Left lung (tissue), 10 donors: ENCODE data around the gene CENPP. TPM values are rescaled to one million over a fixed set of nuclear protein-coding genes. Genes with fewer than 3 reads are reported as not detected.
A peak's percentile ranks its signal among the peaks of the same experiment; 100 is the strongest.

Experiments
- ATAC-seq: fragments of 200-7000 bp; cut with Tn5 transposase; one replicate; pipeline ENCODE4 v1.9.1; 2020; ENCODE audit warnings: moderate library complexity
- DNase-seq, 4 donors: peaks; one replicate each; pipeline ENCODE4 v3.0.0-alpha.2; 2013 to 2020
- H3K27ac ChIP-seq, 2 donors: fragments of 200-600 bp; sonication (generic) in 1 of 2; one replicate each; pipeline versions ENCODE4 v1.5.0 to v1.8.0; 2020 to 2021
- H3K27me3 ChIP-seq, 2 donors: fragments of 200-600 bp; sonication (generic) in 1 of 2; one replicate each; pipeline versions ENCODE4 v1.5.0 to v1.8.0; 2020 to 2021
- H3K36me3 ChIP-seq, 2 donors: fragments of 200-600 bp; sonication (generic) in 1 of 2; one replicate each; pipeline versions ENCODE4 v1.5.0 to v1.8.0; 2020 to 2021
- H3K4me1 ChIP-seq, 2 donors: fragments of 200-600 bp; one replicate each; pipeline ENCODE4 v1.8.0; 2021
- H3K4me3 ChIP-seq, 2 donors: fragments of 200-600 bp; sonication (generic) in 1 of 2; one replicate each; pipeline versions ENCODE4 v1.5.0 to v1.8.0; 2020 to 2021; ENCODE audit warnings: mild to moderate bottlenecking in 1 of 2
- H3K9me3 ChIP-seq, 2 donors: fragments of 200-600 bp; sonication (generic) in 1 of 2; one replicate each; pipeline versions ENCODE4 v1.5.0 to v1.8.0; 2020 to 2021
- intact Hi-C, 2 donors: fragments of 100-400 bp; cut with DNase I; formaldehyde crosslinking; loops; one replicate each; pipeline versions ENCODE4 v1.11.2 to v1.14.2; 2022
- polyA plus RNA-seq, 6 donors: library from polyadenylated mRNA; unstranded; fragments of 120-200 nt; gene quantifications; one replicate each; pipeline ENCODE4 v1.2.1, GENCODE V29; 2013; ENCODE audit not compliant: insufficient read length in 6 of 6
- total RNA-seq, 2 donors: library from RNA; stranded (reverse); fragmentation: NEBNext Ultra II Directional; extraction: Animal tissue kit (Norgen Biotek cat#: 25700); gene quantifications; one replicate each; pipeline ENCODE4 v1.2.1, GENCODE V29; 2021
- TF ChIP-seq, protein P1 (sequence below), 2 donors: fragments of 200-600 bp; sonication (generic) in 1 of 2; IDR thresholded peaks; one replicate each; pipeline versions ENCODE4 v1.5.0 to v1.8.0; 2021; ENCODE audit warnings: antibody characterized with exemption in 2 of 2
- donor health status: DM: no; HTN: yes; CAD: no.
- donor health status: DM: no; HTN: no; CAD: no.

The CENPP gene
- total and polyA plus RNA-seq, 8 donors = 3.2 to 9.0 (median 5.7) TPM

DNA sequence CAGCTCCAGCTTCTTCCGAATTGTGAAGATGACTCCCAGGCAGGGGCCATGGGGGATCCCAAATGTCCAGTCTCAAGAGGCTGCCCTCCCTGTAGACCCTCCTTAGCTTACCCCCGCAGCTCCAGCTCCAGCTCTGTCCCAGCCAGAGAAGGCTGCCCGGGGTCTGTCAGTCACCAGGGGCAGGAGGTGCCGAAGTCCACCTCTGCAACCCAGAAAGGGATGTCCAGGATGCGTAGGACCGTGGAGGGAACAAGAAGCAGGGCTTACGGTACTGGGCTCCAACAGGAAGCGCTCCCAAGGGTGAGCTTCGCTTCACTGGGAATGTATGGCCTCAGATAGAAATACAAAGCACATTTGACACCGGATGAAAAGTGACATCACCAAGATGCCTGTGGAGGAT lies 338.2 kb downstream of the CENPP start:
- H3K27ac ChIP-seq = peak overlapping the region in 1 of 2 donors; percentile 8

DNA sequence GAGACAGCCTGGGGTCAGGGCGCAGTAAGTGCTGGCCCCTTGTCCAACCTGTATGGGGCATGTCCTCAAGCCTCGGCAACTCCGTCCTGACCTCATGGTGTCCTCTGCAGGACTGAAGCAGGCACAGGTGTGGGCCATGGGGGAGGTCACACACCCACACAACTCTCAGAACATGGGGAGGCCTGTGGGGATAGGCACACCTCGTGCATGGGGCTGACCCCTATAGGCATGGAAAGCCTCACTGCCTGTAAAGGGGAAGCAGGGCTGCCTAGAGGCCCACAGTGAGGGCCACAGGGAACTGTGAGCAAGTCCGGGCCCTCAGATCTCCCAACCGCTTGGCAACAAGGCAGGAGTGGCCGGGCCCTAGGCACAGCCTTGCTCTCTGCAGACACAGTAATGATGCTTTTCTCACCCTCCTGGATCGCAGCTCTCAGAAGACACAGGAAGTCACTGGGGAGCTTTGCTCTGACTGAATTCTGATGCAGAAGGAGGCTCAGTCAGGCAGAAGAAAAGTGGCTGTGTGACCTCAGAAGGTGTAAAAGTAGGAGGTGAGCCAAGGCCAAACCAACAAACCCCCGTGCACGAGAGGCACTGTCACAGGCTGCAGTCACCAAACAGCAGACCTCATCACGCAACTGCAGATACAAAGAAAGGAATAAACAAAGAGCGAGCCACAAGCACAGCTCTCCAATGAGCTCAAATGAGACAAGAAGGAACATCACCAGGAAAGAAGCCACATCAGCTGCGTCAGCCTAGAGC lies 338.8 kb downstream of the CENPP start:
- Histone ChIP-seq H3K27me3 (no peaks in the 10 kb centered on the region), H3K9me3 (no peaks in the 10 kb centered on the region), H3K36me3 (peaks cover 0 to 24% of the 10 kb centered on the region in 2 donors), H3K4me1 (peaks cover 0 to 31% of the 10 kb centered on the region in 2 donors), H3K4me3 (no peak overlapping the region), H3K27ac (peak overlapping the region in 1 of 2 donors; percentile 8)
- TF ChIP-seq, protein P1, sequence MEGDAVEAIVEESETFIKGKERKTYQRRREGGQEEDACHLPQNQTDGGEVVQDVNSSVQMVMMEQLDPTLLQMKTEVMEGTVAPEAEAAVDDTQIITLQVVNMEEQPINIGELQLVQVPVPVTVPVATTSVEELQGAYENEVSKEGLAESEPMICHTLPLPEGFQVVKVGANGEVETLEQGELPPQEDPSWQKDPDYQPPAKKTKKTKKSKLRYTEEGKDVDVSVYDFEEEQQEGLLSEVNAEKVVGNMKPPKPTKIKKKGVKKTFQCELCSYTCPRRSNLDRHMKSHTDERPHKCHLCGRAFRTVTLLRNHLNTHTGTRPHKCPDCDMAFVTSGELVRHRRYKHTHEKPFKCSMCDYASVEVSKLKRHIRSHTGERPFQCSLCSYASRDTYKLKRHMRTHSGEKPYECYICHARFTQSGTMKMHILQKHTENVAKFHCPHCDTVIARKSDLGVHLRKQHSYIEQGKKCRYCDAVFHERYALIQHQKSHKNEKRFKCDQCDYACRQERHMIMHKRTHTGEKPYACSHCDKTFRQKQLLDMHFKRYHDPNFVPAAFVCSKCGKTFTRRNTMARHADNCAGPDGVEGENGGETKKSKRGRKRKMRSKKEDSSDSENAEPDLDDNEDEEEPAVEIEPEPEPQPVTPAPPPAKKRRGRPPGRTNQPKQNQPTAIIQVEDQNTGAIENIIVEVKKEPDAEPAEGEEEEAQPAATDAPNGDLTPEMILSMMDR (IDR thresholded peaks at IDR 0.05) = no peak
- intact Hi-C loops = no loop called here
- ATAC-seq (no peak), DNase-seq (peak in 1 of 4 donors; percentile 37)

More for the DNA sequence above, 338.2 kb downstream of the CENPP start:
- Histone ChIP-seq H3K4me3 (no peak overlapping the region), H3K36me3 (peaks cover 0 to 24% of the 10 kb centered on the region in 2 donors), H3K9me3 (no peaks in the 10 kb centered on the region), H3K27me3 (no peaks in the 10 kb centered on the region), H3K4me1 (peaks cover 0 to 26% of the 10 kb centered on the region in 2 donors)
- ATAC-seq (no peak), DNase-seq (peak in 1 of 4 donors; percentile 45)
- TF ChIP-seq, protein P1 (IDR thresholded peaks at IDR 0.05) = no peak
- intact Hi-C loops = no loop called here

DNA sequence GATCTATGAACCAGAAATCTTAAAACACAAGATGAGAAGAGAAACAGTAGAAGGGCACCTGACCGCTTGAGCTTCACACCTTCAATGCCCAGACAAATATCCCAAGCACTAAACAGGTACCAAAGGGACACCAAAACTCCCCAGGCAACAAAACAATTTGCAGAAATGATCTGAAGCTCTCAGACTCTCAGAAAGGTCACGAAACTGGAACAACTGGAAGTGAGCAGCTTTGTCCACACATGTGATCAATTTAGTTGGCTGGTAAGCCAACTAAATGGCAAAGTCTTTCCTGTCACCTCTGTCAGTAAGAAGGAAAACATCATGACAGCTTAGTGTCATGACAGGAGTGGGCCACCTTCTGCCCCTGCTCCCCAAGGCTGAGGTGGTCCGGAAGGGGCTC lies 340.1 kb downstream of the CENPP start:
- H3K27ac ChIP-seq = no peak overlapping the region
- no peaks in the 10 kb centered on the region for H3K27me3 ChIP-seq
- H3K4me3 ChIP-seq = no peak overlapping the region
- peaks cover 0 to 24% of the 10 kb centered on the region in 2 donors for H3K36me3 ChIP-seq
- TF ChIP-seq, protein P1 (IDR thresholded peaks at IDR 0.05) = no peak
- intact Hi-C loops = no loop called here
- DNase-seq (no peak), ATAC-seq (no peak)
- H3K9me3 ChIP-seq = no peaks in the 10 kb centered on the region
- H3K4me1 ChIP-seq = peaks cover 0 to 30% of the 10 kb centered on the region in 2 donors

DNA sequence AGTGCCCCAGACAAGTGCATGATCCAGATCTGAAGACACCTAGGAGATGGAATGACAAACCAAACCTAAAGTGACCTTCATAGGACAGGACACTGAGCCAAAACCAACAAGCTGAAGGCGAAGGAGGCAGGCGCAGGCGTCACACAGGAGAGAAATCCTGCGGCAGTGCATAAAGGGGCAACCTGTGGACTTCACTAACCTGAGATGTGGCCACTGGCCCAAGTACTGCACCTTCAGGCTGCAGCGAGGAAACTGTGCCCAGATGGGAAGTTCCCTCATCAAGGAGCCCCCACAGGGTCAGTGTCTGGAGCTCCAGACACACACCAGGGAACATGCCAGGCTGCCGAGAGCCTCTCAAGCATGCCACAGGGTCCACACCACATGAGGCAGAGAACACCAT lies 340.5 kb downstream of the CENPP start:
- Histone ChIP-seq H3K9me3 (no peaks in the 10 kb centered on the region), H3K36me3 (peaks cover 0 to 24% of the 10 kb centered on the region in 2 donors), H3K4me3 (no peak overlapping the region), H3K27me3 (no peaks in the 10 kb centered on the region), H3K4me1 (peaks cover under 1 to 30% of the 10 kb centered on the region in 2 donors), H3K27ac (no peak overlapping the region)
- ATAC-seq = no peak
- DNase-seq = peak in 1 of 4 donors; percentile 24
- intact Hi-C loops = no loop called here
- TF ChIP-seq, protein P1 (IDR thresholded peaks at IDR 0.05) = no peak

DNA sequence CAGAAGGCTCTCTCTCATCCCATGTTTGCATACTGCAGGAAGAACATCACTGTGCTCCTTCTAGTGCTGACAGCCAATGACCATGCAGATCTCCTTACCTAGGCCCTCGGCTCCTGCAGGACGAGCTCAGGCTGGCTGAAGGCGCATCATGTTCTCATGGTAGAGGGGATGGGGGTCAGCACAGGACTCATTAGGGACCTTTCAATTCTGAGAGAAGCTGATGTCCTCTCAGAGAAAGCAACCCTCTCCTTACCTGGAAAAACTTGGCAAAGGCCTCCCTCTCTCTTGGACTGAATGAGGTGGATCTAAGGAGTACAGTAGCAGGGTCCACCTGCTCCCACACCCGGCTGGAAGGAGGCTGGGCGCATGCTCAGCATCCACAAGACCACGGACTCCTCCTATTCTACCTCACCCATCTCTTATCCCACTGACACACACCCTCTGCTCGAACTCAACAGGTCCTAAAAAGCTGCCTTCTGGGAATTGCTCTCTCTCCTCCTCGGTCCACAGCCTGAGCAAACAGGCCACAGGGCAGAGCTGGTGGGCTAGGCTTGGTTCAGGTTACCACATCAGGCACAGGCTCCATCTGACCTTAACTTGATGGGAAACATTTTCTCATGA lies 341.3 kb downstream of the CENPP start:
- Histone ChIP-seq H3K4me3 (no peak overlapping the region), H3K27ac (no peak overlapping the region), H3K27me3 (no peaks in the 10 kb centered on the region), H3K9me3 (no peaks in the 10 kb centered on the region), H3K36me3 (peaks cover 0 to 19% of the 10 kb centered on the region in 2 donors), H3K4me1 (peaks cover 5 to 34% of the 10 kb centered on the region in 2 donors)
- intact Hi-C loops = no loop called here
- TF ChIP-seq, protein P1 (IDR thresholded peaks at IDR 0.05) = no peak
- no peak for ATAC-seq
- DNase-seq = no peak
